Tongue (tissue), 2 donors: ENCODE data around the gene CPA5. TPM values are rescaled to one million over a fixed set of nuclear protein-coding genes. Genes with fewer than 3 reads are reported as not detected.
"Not testable (repeated sequence)": the region's sequence is repeated elsewhere in the genome, so short reads cannot be mapped to it uniquely, and the experiment has no call there.

ENCODE experiments used
- DNase-seq: peaks from one replicate; pipeline ENCODE4 v3.0.0-alpha.2; 2015
- total RNA-seq: library from RNA; depleted of rRNA; stranded (reverse); fragments of >200 nt; gene quantifications from one replicate; pipeline ENCODE4 v1.2.3, GENCODE V29; 2014

The CPA5 gene
- total RNA-seq, 1 donor from 2014 or later = 0.31 TPM

DNA sequence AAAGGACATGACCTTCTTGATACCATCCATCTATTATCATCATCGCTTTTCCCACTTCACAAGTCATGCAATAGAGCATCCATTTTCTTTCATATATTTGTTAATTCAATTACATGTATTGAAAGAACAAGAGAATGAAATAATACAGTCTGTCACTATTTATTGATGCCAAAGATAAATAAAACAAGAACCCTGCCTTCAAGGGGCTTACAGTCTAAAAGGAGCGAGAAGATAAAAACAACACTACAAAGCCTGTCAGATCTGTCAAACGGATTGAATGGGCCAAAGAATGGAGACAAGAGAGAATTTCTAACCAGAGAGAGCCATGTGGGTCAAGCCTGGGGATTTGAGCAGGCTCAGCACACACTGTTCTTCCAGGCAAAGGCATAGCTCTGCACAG, 15.9 kb downstream of the CPA5 start:
- no peak for DNase-seq

DNA sequence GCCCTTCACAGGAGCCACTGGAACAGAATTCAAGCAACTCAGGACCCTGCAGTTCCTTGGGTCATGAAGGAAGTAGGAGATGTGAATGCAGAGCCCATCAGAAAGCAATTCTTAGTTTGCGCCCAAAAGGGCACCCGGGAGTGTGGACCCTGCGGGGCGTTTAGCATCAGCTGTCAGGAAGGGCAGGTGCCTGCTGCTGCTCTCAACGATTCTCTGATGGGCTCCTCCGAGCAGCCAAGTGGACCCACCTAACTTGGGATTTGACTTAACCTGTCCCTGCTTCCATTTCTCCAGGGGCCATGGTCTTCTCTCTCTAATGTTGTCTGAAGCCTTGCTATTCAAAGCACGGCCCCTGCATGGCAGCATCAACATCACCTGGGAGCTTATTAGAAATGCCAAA, 17.1 kb downstream of the CPA5 start:
- DNase-seq = no peak

DNA sequence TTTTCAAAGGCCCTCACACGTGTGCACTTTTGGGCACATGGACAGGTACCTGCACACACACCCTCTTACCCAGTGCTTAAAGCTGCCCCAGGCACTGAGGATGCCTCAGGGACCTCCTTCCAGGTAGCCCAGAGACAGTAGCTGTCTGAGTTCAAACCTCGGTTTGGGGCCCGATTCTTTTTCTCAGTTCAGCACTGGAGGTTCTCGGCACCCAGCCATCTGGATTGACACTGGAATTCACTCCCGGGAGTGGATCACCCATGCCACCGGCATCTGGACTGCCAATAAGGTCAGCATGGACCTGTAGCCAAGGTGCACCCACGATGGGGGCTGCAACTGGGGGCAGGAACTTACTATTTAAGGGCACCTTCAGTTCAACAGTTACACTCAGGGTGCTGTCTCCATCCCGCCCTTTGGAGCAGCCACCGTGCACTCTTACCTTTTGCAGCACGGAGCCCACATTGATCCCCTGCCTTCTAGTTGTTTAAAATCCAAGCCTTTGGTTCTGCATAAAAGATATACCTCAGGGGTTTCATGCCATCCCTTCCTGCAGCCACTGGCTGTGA, 17.7 kb downstream of the CPA5 start:
- no peak for DNase-seq

DNA sequence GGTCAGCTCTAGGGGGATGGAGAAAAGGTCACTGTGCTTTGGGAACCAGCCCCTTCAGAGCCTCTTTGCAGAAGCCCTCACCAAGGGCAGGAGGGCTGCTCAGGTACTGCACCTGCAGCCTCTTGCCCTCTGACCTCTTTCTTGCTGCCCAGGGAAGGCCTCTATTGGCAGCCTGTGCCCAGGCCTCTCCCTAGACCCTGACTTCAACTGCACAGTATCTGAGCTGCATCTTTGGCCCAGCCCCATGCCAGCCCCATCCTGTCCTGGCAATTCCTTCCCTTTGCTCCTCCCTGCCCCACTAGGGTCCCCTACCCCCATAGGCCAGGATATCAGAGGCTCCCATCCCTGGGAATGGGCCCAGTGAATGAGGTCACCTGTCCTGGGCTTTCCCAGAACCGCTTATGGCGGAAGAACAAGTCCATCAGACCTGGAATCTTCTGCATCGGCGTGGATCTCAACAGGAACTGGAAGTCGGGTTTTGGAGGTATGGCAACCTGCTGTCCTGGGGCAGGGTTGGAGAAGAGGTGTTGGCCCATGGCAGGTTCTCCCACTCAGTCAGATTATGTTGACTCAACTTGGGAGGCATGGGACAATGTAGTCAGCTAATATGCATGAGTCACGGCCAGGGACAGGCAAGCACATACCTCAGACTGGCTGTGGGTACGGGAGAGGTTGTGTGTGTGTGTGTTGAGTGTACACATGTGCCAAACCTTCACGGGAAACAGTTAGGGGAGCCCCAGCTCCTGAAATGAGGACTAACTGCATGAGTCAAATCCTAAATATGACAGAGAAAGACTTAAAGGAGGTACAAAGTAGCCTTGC, 18.6 kb downstream of the CPA5 start:
- no peak for DNase-seq

DNA sequence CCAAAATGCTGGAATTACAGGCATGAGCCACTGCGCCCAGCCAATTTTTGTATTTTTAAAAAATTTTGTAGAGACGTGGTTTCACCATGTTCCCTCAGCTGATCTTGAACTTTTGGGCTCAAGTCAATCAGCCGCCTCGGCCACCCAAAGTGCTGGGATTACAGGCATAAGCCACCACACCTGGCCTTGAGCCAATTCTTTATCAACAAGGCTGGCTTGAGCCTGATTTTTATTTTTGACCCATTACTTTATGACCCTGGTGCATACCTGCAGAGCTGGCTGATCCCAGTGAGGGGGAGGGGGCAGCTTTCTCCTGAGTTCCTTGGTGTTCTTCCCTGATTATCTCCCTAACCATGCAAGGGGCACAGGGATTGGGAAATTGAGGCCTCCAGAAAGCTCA, 19.8 kb downstream of the CPA5 start:
- DNase-seq = peak; percentile 53

DNA sequence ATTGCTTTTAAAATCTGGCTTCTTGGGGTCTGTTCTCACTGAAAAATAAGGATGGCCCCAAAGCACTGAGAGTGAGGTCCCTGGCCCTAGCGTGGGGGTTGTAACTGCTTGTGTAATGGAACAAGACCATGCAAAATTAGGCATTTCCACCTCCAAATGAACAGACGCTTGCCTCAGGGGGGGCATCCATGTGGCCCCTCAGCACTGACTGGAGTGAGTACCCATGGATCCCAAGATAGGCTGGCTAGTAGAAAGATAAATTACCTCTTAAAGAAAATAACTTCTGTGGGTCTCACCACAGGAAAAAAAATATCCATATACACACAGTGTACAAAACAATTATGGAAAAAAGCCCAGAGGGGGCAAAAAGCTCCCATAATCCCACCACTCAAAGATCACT, 20.5 kb downstream of the CPA5 start:
- DNase-seq = peak; percentile 81

DNA sequence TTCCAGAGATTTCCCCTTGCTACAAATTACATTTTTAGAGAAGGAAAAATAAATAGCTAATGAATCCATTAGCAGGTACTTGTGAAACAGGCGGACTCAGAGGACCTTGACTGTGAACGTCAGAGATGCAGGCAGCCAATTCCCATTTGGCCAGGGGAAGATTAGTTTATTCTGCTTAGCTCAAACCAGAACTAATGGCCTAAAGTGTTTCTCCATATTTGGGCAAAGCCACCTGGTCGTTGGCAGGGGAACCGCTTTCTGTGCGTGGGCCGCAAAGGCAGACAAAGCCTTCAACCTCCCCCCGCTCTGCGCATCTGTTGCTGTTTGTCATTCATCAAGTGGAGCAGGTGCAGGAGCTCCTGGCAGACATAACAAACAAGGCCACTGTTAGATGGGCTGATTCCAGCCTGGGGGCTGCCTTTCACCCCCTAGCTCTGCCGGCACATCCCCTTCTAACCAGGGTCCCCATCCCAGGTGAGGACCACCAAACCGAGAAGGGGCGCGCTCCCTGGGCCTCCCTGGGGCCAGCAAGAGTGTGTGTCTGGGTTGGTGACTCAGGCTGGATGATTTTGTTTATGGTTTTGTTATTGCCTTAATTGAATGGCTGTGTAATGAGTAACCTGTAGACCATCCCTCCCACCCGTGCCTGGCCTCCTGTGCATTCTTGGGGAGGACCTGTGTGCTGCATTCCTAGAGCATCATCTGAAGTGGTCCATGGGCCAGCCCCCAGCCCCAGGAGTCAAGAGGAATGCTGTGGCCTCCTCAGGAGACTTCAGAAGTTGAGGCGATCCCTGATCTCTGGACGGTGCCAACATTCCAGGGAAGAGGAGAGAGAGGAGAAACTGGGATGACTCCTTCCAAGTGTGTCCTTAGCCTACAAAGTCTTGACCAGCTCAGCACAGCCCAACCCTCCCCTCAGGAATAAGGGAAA, 21.2 kb downstream of the CPA5 start:
- DNase-seq = peak; percentile 99

DNA sequence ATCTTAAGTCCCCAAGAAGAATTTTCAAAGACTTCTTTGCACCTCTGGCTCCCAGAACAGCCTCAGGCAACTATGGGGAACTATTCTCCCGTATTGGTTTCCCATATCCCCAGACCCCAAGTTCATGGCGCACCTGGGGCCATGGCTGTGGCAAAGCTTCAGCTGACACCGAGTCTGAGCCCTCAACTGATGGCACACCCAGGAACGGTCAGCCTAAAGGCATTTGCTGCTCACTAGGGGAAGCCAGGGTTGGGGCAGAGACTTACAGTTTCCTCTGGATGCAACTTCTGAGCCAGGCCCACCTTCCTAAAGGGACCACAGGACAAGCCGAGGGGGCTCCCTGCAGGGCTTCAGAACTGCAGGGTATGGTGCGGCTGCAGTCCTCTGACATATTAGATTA, 21.9 kb downstream of the CPA5 start:
- DNase-seq = peak; percentile 43

DNA sequence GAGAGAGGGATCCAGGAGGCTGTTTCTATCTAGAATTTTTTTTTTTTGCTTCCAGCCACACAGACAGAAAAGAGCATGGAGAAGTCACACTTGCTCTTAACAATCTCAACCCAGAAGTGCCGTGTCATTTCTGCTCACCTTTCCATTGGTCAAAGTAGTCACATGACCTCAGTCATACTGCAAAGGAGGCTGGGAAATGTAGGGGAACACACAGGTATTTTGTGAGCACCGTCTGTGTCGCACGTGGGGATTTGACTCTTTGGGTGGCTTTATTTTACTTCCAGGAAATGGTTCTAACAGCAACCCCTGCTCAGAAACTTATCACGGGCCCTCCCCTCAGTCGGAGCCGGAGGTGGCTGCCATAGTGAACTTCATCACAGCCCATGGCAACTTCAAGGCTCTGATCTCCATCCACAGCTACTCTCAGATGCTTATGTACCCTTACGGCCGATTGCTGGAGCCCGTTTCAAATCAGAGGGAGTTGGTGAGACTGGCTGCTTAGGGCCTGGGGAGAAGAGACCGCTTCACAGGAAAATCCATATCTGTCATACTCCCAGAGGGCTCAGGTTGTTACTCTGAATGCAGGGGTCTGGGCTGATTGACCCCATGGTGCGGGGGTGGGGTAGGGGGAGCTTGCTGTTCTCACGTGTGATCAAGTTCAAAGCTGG, 22.6 kb downstream of the CPA5 start:
- DNase-seq = peak; percentile 46

DNA sequence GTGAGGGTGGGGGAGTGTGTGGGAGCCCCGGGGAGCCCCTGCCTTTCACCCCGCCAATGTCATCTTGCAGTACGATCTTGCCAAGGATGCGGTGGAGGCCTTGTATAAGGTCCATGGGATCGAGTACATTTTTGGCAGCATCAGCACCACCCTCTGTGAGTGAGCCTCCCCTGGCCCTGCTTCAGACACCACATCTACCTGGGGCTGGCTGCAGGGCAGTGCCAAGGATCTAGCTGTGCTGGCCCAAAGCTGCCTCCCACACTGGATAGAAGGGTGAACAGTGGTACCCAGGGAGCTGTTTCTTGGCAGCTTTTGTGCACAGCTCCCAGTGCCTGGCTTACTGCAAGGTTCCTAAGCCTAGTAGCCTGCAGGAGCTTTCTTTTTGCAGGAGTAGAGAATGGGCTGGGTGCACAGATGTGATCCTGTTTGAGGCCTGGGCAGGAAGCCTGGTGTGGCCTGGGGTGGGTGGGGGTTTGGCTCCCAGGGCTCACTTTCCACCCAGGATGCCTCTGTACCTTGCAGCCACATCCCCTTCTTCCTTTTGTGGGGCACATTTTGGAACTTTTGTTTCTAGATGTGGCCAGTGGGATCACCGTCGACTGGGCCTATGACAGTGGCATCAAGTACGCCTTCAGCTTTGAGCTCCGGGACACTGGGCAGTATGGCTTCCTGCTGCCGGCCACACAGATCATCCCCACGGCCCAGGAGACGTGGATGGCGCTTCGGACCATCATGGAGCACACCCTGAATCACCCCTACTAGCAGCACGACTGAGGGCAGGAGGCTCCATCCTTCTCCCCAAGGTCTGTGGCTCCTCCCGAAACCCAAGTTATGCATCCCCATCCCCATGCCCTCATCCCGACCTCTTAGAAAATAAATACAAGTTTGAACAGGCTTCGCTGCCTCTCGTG, 23.5 kb downstream of the CPA5 start:
- no peak for DNase-seq

DNA sequence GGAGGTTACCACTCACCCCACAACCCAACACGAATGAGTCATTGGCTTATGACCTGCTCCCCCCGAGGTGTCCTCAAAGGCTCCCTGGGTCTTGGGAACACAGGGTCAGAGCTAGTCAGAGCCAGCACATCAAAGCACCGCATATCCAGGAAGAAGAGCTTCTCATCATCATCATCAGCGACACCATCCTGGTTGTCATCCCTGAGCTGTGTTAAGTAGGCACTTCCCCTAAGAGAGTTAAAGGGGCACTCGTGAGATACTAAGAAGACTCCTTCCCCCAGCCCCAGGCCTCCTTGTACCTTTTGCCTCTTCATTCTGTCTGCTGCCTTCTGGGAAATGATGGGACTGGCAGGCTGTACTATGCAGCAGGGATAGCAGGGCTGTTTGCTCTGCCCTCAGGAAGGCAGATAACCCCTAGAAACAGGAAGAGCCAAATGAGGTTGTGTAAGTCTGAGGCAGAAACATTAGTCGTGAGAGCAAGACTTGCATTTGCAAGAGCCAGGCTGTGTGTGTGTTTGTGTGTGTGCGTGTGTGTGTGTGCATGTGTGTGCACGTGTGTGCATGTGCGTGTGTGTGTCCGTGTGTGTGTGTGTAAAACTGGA, 24.6 kb downstream of the CPA5 start:
- peak; percentile 54 for DNase-seq

DNA sequence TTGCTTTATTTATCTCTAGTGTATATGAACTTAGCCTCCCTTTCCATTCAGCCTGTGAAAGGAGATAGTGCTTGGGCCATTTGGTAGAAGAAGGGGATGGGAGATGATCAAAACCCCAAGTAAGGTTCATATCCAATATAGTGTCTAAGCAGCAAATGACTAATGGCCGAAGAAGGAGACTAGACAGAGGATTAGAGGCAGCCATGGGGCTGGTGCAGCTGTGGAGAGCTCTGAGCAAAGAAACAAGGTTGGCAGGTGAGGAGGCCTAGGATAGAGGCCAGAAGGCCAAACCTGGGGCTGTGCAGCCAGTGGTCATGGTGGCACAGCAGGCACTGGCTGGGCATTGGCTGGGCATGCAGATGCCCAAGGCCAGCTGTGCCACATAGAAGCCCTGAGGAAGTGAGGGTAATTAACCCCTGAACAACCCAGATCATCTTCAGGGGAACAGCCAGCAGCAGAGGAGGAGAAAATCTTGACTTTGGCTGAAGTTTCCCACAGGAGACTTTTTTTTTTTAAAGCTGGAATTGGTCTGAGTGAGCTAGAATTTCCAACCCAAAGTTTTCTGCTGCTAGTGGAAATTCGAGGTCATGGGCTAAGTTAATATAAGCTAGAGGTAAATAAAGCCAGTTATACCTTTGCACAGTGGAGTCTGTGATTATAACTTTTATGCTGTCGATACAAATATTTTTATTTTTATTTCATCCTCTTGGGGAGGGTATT, 25.4 kb downstream of the CPA5 start:
- peak; percentile 57 for DNase-seq

DNA sequence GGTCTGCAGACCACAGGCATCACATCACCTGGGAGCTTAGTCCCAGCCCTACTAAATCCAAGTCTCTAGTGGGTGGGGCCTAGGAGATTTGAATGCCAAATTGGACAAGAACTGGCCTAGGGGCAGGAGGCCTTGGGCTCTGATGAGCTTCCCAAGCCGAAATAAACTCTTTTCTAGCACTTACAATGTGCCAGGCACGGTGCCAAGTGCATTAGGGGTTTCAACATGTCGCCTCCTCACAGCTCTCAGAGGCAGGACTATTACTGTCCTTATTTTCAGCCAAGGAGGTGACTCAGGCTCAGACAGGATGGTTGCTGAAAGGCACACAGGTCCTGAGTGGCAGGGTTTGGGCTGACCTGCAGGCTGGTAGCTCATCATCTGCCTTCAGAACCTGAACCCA, 26.4 kb downstream of the CPA5 start:
- peak; percentile 45 for DNase-seq

DNA sequence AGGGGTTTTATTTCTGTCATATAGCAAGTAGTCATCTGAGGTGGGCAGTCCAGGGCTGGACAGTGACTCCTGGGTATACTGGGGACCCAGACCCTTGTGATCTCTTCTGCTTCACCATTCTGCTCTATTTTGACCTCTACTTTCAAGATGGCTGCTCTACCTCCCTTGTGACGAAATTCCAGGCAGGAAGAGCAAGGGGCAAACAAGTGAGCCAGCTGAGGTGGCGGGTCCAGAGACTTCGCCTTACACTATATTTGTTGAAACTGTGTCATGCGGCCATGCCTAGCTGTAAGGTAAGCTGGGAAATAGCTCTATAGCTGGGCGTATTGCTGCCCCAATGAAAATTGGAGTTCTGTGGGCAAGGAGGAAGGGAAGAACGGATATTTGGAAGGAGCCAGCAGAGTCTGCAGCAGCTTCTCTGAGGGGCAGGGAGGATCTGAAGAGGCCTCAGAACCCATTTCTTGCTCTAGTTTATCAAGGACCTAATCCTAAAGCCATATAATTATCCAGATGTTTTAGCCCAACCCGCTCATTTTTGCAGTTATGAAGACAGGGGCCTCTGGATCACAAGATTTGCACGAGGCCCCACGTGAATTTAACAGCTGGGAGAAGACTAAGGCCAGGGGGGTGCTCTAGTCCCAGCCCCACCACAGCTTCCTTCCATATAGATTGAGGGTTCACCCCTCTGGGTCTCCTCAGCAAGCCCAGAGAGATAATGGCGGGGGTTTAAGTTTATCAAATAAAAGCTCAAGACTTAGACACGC, 28.0 kb downstream of the CPA5 start:
- DNase-seq = no peak

DNA sequence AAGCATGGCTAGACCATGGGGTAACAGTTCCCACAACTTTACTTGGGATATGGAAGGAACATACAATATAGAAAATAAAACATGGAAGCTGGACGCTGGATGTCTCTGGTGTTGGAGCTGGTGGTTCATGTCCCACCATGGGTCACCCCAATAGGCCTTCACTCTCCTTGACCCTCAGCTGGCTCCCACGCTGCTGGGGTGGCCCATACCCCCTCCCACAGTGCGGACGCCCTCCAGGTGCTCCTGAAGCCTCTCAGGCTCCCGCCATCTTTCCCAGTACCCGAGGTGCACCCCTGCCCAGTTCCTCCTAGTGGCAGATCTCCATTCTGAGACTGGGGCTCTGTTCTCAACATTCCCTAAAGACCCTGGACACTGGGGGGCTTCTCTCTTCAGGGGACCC, 29.9 kb downstream of the CPA5 start:
- no peak for DNase-seq

DNA sequence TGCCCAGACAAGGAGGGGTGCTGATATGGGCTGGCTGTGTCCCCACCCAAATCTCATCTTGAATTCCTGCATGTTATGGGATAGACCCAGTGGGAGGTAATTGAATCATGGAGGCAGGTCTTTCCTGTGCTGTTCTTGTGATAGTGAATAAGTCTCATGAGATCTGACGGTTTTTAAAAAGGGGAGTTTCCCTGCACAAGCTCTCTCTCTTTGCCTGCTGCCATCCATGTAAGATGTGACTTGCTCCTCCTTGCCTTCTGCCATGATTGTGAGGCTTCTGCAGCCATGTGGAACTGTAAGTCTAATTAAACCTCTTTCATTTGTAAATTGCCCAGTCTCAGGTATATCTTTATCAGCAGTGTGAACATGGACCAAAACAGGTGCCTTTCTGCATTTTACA, 31.8 kb downstream of the CPA5 start:
- not testable (repeated sequence) for DNase-seq

DNA sequence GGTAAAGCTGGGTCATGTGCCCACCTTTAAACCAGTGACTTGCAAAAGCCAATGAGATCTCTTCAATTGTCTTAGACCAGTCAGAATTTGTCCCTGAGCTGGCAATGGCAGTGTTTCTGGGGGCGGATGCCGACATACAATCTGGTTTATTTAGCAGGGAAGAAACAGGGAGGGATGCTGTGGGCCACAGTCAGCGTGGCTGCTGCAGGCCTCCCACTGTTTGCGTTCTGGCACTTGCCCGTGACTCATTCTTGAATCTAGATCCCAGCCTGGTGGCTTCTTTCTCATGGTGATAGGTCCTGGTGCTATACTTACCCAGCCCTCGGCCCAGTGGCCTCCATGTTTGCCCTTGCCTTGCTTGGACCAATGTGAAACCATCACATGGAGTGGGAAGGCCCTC, 32.6 kb downstream of the CPA5 start:
- no peak for DNase-seq

DNA sequence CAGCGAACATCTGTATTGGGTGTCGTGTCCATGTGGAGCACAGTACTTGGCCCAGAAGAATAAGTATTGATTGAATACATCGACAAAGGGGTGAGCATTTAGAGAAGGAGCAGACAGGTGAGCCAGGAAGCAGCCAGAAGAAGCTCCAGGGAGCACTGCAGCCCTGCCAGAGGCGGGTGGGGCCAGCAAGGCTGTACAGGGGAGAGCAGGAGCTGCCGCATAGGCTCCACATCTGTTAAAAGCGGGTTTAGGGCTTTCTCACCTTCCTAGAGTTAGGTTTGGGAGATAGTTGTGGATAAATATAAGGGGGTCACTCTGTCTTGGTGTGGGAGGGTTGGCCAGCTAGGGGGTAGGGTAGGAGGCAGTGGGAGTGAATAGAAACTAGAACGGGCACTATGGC, 34.4 kb downstream of the CPA5 start:
- DNase-seq = no peak

DNA sequence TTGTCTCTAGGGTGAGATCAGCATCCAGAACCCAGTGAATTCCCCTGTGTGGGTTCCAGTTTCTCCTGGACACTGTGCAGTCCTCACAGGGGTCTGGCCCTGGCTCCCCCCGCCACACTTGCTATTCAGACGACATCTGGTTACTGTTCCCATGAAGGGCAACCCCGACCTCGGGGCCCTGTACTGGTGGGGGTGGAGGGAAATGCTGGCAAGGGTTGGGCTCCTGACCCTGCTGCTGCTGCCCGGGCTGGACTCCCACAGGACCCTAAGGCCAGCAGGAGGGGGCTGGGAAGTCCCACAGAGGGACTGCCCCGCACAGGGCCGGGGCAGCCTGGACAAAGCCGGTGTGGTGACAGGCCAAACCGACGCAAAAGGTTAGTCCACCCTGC, 34.9 kb downstream of the CPA5 start:
- DNase-seq = no peak
